Measurements from ENCODE around the gene RC3H1.
"Not testable (repeated sequence)": the region's sequence is repeated elsewhere in the genome, so short reads cannot be mapped to it uniquely, and the experiment has no call there.

RC3H1 gene

DNA sequence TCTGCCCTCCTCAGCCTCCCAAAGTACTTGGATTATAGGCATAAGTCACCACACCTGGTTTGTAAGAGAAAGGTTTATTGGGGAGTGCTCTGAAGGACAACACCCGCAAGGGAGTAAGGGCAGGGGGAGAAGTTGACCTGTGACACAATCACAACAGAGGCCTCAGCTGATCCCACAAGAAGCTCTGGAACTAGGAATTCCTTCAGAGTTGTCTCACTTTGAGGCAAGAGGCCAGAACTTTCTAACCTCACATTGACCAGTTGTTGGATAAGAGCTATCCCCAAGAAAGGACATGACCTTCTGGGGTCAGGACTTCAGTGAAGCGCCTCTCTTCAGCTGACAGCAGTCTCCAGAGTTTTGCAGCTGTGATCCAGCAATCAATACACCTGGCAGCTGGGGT, 27.4 kb upstream of the RC3H1 start:
- Histone ChIP-seq H3K9me3 (replicated peaks; ENCODE audit: insufficient read depth, low read length) (no peaks in the 10 kb centered on the region), H4K20me1 (ENCODE audit: insufficient read depth, low read length) (no peaks in the 10 kb centered on the region), H3K36me3 (replicated peaks; ENCODE audit: insufficient read depth, low read length) (no peaks in the 10 kb centered on the region), H3K27ac (ENCODE audit: low read length) (no peak overlapping the region), H3K9ac (ENCODE audit: low read length) (no peak overlapping the region), H2AFZ (ENCODE audit: low read length) (no peak overlapping the region), H3K4me3 (ENCODE audit: low read length) (no peak overlapping the region), H3K79me2 (ENCODE audit: low read length) (no peaks in the 10 kb centered on the region), H3K27me3 (replicated peaks; ENCODE audit: insufficient read depth, low read length) (no peaks in the 10 kb centered on the region), H3K4me1 (ENCODE audit: low read length) (no peaks in the 10 kb centered on the region), H3K9me2 (replicated peaks; ENCODE audit: insufficient read depth, low read length) (no peaks in the 10 kb centered on the region), H3K4me2 (ENCODE audit: low read depth, low read length) (no peak overlapping the region), H3F3A (ENCODE audit: insufficient read depth, low read length) (no peaks in the 10 kb centered on the region; the same call in 1 of the 2 replicates)
- TF ChIP-seq, protein P1, sequence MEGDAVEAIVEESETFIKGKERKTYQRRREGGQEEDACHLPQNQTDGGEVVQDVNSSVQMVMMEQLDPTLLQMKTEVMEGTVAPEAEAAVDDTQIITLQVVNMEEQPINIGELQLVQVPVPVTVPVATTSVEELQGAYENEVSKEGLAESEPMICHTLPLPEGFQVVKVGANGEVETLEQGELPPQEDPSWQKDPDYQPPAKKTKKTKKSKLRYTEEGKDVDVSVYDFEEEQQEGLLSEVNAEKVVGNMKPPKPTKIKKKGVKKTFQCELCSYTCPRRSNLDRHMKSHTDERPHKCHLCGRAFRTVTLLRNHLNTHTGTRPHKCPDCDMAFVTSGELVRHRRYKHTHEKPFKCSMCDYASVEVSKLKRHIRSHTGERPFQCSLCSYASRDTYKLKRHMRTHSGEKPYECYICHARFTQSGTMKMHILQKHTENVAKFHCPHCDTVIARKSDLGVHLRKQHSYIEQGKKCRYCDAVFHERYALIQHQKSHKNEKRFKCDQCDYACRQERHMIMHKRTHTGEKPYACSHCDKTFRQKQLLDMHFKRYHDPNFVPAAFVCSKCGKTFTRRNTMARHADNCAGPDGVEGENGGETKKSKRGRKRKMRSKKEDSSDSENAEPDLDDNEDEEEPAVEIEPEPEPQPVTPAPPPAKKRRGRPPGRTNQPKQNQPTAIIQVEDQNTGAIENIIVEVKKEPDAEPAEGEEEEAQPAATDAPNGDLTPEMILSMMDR (IDR thresholded peaks at IDR 0.05; ENCODE audit: low read length) = no peak
- no peak for TF ChIP-seq EZH2phosphoT487 (IDR thresholded peaks at IDR 0.05; ENCODE audit: low read length)
- DNase-seq = no peak

- no peak for DNase-seq
- Histone ChIP-seq H3K27me3 (replicated peaks; ENCODE audit: insufficient read depth, low read length) (no peaks in the 10 kb centered on the region), H3K4me2 (ENCODE audit: low read depth, low read length) (no peak overlapping the region), H3K36me3 (replicated peaks; ENCODE audit: insufficient read depth, low read length) (no peaks in the 10 kb centered on the region), H3K9me2 (replicated peaks; ENCODE audit: insufficient read depth, low read length) (no peaks in the 10 kb centered on the region), H2AFZ (ENCODE audit: low read length) (no peak overlapping the region), H3K9me3 (replicated peaks; ENCODE audit: insufficient read depth, low read length) (no peaks in the 10 kb centered on the region), H3K9ac (ENCODE audit: low read length) (no peak overlapping the region), H4K20me1 (ENCODE audit: insufficient read depth, low read length) (no peaks in the 10 kb centered on the region), H3F3A (ENCODE audit: insufficient read depth, low read length) (no peaks in the 10 kb centered on the region; the same call in 1 of the 2 replicates), H3K4me3 (ENCODE audit: low read length) (no peak overlapping the region), H3K79me2 (ENCODE audit: low read length) (no peaks in the 10 kb centered on the region), H3K27ac (ENCODE audit: low read length) (no peak overlapping the region), H3K4me1 (ENCODE audit: low read length) (no peaks in the 10 kb centered on the region)
- TF ChIP-seq EZH2 (optimal IDR thresholded peaks at IDR 0.05; ENCODE audit: low read depth, low read length) (no peak), EZH2phosphoT487 (IDR thresholded peaks at IDR 0.05; ENCODE audit: low read length) (no peak)
- TF ChIP-seq, protein P1 (IDR thresholded peaks at IDR 0.05; ENCODE audit: low read length) = no peak
These were observed 22.5 kb upstream of the RC3H1 start for GRCh38 chr1:174044418-174045222.

GRCh38 chr1:174042509-174042908, 20.4 kb upstream of the RC3H1 start:
- H3K4me2 ChIP-seq (ENCODE audit: low read depth, low read length); H3K9me3 ChIP-seq (replicated peaks; ENCODE audit: insufficient read depth, low read length); H3K4me1 ChIP-seq (ENCODE audit: low read length); H3K4me3 ChIP-seq (ENCODE audit: low read length); H3K79me2 ChIP-seq (ENCODE audit: low read length); H3K27me3 ChIP-seq (replicated peaks; ENCODE audit: insufficient read depth, low read length); H3K9me2 ChIP-seq (replicated peaks; ENCODE audit: insufficient read depth, low read length); DNase-seq; H2AFZ ChIP-seq (ENCODE audit: low read length); H4K20me1 ChIP-seq (ENCODE audit: insufficient read depth, low read length); H3K9ac ChIP-seq (ENCODE audit: low read length); H3F3A ChIP-seq (ENCODE audit: insufficient read depth, low read length); H3K36me3 ChIP-seq (replicated peaks; ENCODE audit: insufficient read depth, low read length); H3K27ac ChIP-seq (ENCODE audit: low read length): not testable (repeated sequence)

GRCh38 chr1:174041369-174041768, 19.2 kb upstream of the RC3H1 start:
- Histone ChIP-seq H3K4me3 (ENCODE audit: low read length) (no peak overlapping the region), H3F3A (ENCODE audit: insufficient read depth, low read length) (no peaks in the 10 kb centered on the region; the same call in 1 of the 2 replicates), H3K27ac (ENCODE audit: low read length) (no peak overlapping the region), H3K79me2 (ENCODE audit: low read length) (no peaks in the 10 kb centered on the region), H3K9me2 (replicated peaks; ENCODE audit: insufficient read depth, low read length) (no peaks in the 10 kb centered on the region), H3K27me3 (replicated peaks; ENCODE audit: insufficient read depth, low read length) (no peaks in the 10 kb centered on the region), H3K9me3 (replicated peaks; ENCODE audit: insufficient read depth, low read length) (no peaks in the 10 kb centered on the region), H3K9ac (ENCODE audit: low read length) (no peak overlapping the region), H3K36me3 (replicated peaks; ENCODE audit: insufficient read depth, low read length) (no peaks in the 10 kb centered on the region), H2AFZ (ENCODE audit: low read length) (no peak overlapping the region), H4K20me1 (ENCODE audit: insufficient read depth, low read length) (no peaks in the 10 kb centered on the region), H3K4me2 (ENCODE audit: low read depth, low read length) (no peak overlapping the region), H3K4me1 (ENCODE audit: low read length) (no peaks in the 10 kb centered on the region)
- TF ChIP-seq EZH2phosphoT487 (IDR thresholded peaks at IDR 0.05; ENCODE audit: low read length) = no peak
- TF ChIP-seq, protein P1 (IDR thresholded peaks at IDR 0.05; ENCODE audit: low read length) = no peak
- TF ChIP-seq EZH2 (optimal IDR thresholded peaks at IDR 0.05; ENCODE audit: low read depth, low read length) = no peak
- DNase-seq = no peak

Measured in MM.1S (cell line).